CD8-positive, alpha-beta memory T cell (primary cell): ENCODE measurements around the gene RPL29. TPM values are rescaled to one million over a fixed set of nuclear protein-coding genes. Genes with fewer than 3 reads are reported as not detected.

Experiments used
- CTCF ChIA-PET: fragments of 350-600 bp; sonication (Branson Sonifier 250); formaldehyde crosslinking; loops from one replicate; lab custom pipeline; 2021; ENCODE audit warnings: antibody characterized with exemption; lab: Charles Lee
- POLR2A ChIA-PET: fragments of 350-600 bp; sonication (Branson Sonifier 250); formaldehyde crosslinking; loops from one replicate; lab custom pipeline; 2021; ENCODE audit warnings: antibody characterized with exemption; lab: Charles Lee
- DNase-seq, 5 donors: peaks; one replicate each; pipeline versions ENCODE4 v3.0.0 to v3.0.0-alpha.2; 2020 to 2022; ENCODE audit warnings: mixed read lengths in 1 of 5
- H3K27ac ChIP-seq: one replicate; pipeline ENCODE4 v1.7.0; 2013; ENCODE audit warnings: low read depth, mild to moderate bottlenecking, low read length, moderate library complexity
- H3K27me3 ChIP-seq: 2 replicates; pipeline ENCODE4 v1.7.0; 2013; ENCODE audit warnings: low read length, mild to moderate bottlenecking; ENCODE audit not compliant: insufficient read depth, poor library complexity, severe bottlenecking
- H3K36me3 ChIP-seq: 2 replicates; pipeline ENCODE4 v1.7.0; 2013; ENCODE audit warnings: mild to moderate bottlenecking, low read length, moderate library complexity; ENCODE audit not compliant: insufficient read depth
- H3K4me1 ChIP-seq: 2 replicates; pipeline ENCODE4 v1.7.0; 2013; ENCODE audit warnings: mild to moderate bottlenecking, low read length, moderate library complexity; ENCODE audit not compliant: insufficient read depth
- H3K4me3 ChIP-seq: 2 replicates; pipeline ENCODE4 v1.7.0; 2013; ENCODE audit warnings: mild to moderate bottlenecking, low read length
- H3K9me3 ChIP-seq: 2 replicates; pipeline ENCODE4 v1.7.0; 2013; ENCODE audit warnings: mild to moderate bottlenecking, low read length
- H3K27ac Mint-ChIP-seq, 8 donors: one replicate each; pipeline ENCODE4 v1.8.0; 2020 to 2021; ENCODE audit warnings: mixed read lengths in 8 of 8, mild to moderate bottlenecking in 6 of 8, inconsistent platforms in 3 of 8, moderate library complexity in 3 of 8
- H3K27me3 Mint-ChIP-seq, 2 donors: one replicate each; pipeline ENCODE4 v1.8.0; 2020 to 2021; ENCODE audit warnings: mixed read lengths in 2 of 2, mild to moderate bottlenecking in 1 of 2, moderate library complexity in 1 of 2
- H3K36me3 Mint-ChIP-seq, 3 donors: one replicate each; pipeline ENCODE4 v1.8.0; 2020 to 2021; ENCODE audit warnings: mixed read lengths in 3 of 3, inconsistent platforms in 1 of 3, mild to moderate bottlenecking in 1 of 3
- H3K4me1 Mint-ChIP-seq, 3 donors: one replicate each; pipeline ENCODE4 v1.8.0; 2020 to 2021; ENCODE audit warnings: mixed read lengths in 3 of 3, inconsistent platforms in 1 of 3, mild to moderate bottlenecking in 1 of 3
- H3K4me3 Mint-ChIP-seq, 7 donors: one replicate each; pipeline ENCODE4 v1.8.0; 2020 to 2021; ENCODE audit warnings: mixed read lengths in 7 of 7, mild to moderate bottlenecking in 6 of 7, moderate library complexity in 4 of 7, inconsistent platforms in 2 of 7
- H3K9me3 Mint-ChIP-seq, 5 donors: one replicate each; pipeline ENCODE4 v1.8.0; 2020 to 2022; ENCODE audit warnings: mixed read lengths in 5 of 5, mild to moderate bottlenecking in 3 of 5, moderate library complexity in 2 of 5, inconsistent platforms in 1 of 5
- polyA plus RNA-seq: library from polyadenylated mRNA; unstranded; fragments of 300-500 nt; fragmentation: Illumina TruSeq; gene quantifications from one replicate; pipeline ENCODE4 v1.2.3, GENCODE V29; 2021
- total RNA-seq, 2 experiments: library from RNA; stranded (reverse); gene quantifications; one replicate each; pipeline ENCODE4 v1.2.3, GENCODE V29; 2021

RPL29 gene
- total and polyA plus RNA-seq, 3 experiments from 2014 or later: 1,261 to 1,382 (median 1,367) TPM

- H3K9me3 Mint-ChIP-seq: no peaks in the 10 kb centered on the region
- Histone ChIP-seq H3K4me3 (no peak overlapping the region), H3K27me3 (no peaks in the 10 kb centered on the region), H3K9me3 (no peaks in the 10 kb centered on the region), H3K36me3 (no peaks in the 10 kb centered on the region), H3K27ac (no peak overlapping the region), H3K4me1 (no peaks in the 10 kb centered on the region)
- ChIA-PET POLR2A (no interaction called here), CTCF (no interaction called here)
- peak overlapping the region in 1 of 8 donors; percentile 41 for H3K27ac Mint-ChIP-seq
- H3K4me1 Mint-ChIP-seq: no peaks in the 10 kb centered on the region
- H3K36me3 Mint-ChIP-seq: no peaks in the 10 kb centered on the region
- no peak overlapping the region for H3K4me3 Mint-ChIP-seq
- peaks cover 0 to 1% of the 10 kb centered on the region in 2 donors for H3K27me3 Mint-ChIP-seq
- DNase-seq: no peak
Measured at GRCh38 chr3:52018319-52019000, 22.8 kb upstream of the RPL29 start.

GRCh38 chr3:52017586-52017985 is 21.9 kb upstream of the RPL29 start:
- Mint-ChIP-seq H3K27me3 (no peaks in the 10 kb centered on the region), H3K4me3 (no peak overlapping the region), H3K9me3 (no peaks in the 10 kb centered on the region), H3K4me1 (no peaks in the 10 kb centered on the region), H3K36me3 (no peaks in the 10 kb centered on the region), H3K27ac (peak overlapping the region in 1 of 8 donors; percentile 55)
- no peaks in the 10 kb centered on the region for H3K9me3 ChIP-seq
- no peak overlapping the region for H3K4me3 ChIP-seq
- DNase-seq: no peak
- H3K27me3 ChIP-seq: no peaks in the 10 kb centered on the region
- CTCF ChIA-PET: no interaction called here
- H3K27ac ChIP-seq: no peak overlapping the region
- POLR2A ChIA-PET: no interaction called here
- H3K4me1 ChIP-seq: no peaks in the 10 kb centered on the region
- H3K36me3 ChIP-seq: no peaks in the 10 kb centered on the region

- CTCF ChIA-PET: interaction anchor here (1.2 to 1.7 kb wide), 3 partner anchors 14 to 107 kb away, joined by 3 to 6 read pairs (median 3); no protein-coding TSS in a partner anchor
- Mint-ChIP-seq H3K4me3 (no peak overlapping the region), H3K9me3 (no peaks in the 10 kb centered on the region), H3K27me3 (no peaks in the 10 kb centered on the region), H3K4me1 (no peaks in the 10 kb centered on the region), H3K27ac (peak overlapping the region in 1 of 8 donors; percentile 54), H3K36me3 (no peaks in the 10 kb centered on the region)
- H3K27me3 ChIP-seq: no peaks in the 10 kb centered on the region
- no peaks in the 10 kb centered on the region for H3K4me1 ChIP-seq
- no peaks in the 10 kb centered on the region for H3K9me3 ChIP-seq
- no peaks in the 10 kb centered on the region for H3K36me3 ChIP-seq
- H3K4me3 ChIP-seq: no peak overlapping the region
- POLR2A ChIA-PET: no interaction called here
- DNase-seq: no peak
- no peak overlapping the region for H3K27ac ChIP-seq
Measured at GRCh38 chr3:52015438-52016228, 19.9 kb upstream of the RPL29 start.

GRCh38 chr3:52014613-52015012 is 18.9 kb upstream of the RPL29 start:
- H3K4me1 ChIP-seq: no peaks in the 10 kb centered on the region
- H3K4me3 ChIP-seq: no peak overlapping the region
- H3K9me3 ChIP-seq: no peaks in the 10 kb centered on the region
- H3K36me3 Mint-ChIP-seq: no peaks in the 10 kb centered on the region
- ChIA-PET POLR2A (no interaction called here), CTCF (interaction anchor here (1.2 to 1.7 kb wide), 2 partner anchors 22 to 108 kb away, joined by 3 to 6 read pairs; no protein-coding TSS in a partner anchor)
- peak overlapping the region in 1 of 8 donors; percentile 50 for H3K27ac Mint-ChIP-seq
- H3K27ac ChIP-seq: no peak overlapping the region
- no peak overlapping the region for H3K4me3 Mint-ChIP-seq
- no peaks in the 10 kb centered on the region for H3K27me3 ChIP-seq
- no peaks in the 10 kb centered on the region for H3K9me3 Mint-ChIP-seq
- H3K36me3 ChIP-seq: no peaks in the 10 kb centered on the region
- H3K27me3 Mint-ChIP-seq: no peaks in the 10 kb centered on the region
- DNase-seq: no peak
- no peaks in the 10 kb centered on the region for H3K4me1 Mint-ChIP-seq

DNA sequence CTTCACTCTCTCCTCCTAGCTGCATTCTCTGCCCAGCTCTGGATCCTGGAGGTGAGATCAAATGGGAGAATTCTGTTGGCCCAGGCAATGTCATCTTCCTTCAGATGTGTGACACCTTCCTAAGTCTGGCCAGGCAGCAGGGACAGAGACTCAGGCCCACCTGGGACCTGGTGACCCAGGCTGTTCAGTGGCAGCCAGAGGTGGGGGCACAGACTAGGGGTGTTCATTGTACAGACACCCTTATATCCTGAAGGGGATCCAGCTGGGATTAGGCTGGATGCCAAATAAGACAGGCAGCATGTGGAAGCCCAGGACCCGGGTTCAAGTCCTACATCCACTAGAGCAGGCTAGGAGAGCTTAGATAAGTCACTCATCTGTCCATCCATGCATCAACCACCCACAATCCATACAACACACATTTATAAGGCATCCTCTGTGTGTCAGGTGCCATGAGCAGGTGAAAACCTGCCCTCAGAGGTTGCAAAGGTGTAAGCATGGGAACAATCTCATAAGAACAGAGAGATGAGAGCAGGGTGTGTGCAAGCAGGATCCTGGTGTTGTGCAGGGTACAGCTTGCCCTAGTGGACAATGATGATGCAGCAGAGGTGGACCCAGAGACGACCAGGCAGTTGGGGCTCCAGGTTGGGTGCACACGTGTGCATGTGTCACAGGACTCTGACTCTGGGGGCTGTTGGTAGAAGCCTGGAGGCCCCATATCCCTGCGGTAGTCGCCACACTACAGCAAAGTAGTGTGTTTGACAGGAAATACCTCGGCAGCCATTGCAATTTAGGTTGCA is 18.3 kb upstream of the RPL29 start:
- H3K9me3 Mint-ChIP-seq: no peaks in the 10 kb centered on the region
- DNase-seq: no peak
- Histone ChIP-seq H3K27me3 (no peaks in the 10 kb centered on the region), H3K9me3 (no peaks in the 10 kb centered on the region), H3K4me3 (no peak overlapping the region), H3K36me3 (no peaks in the 10 kb centered on the region), H3K4me1 (no peaks in the 10 kb centered on the region), H3K27ac (no peak overlapping the region)
- no peak overlapping the region for H3K27ac Mint-ChIP-seq
- H3K4me1 Mint-ChIP-seq: no peaks in the 10 kb centered on the region
- ChIA-PET POLR2A (no interaction called here), CTCF (interaction anchor here (1.0 kb wide), 2 partner anchors 106 to 132 kb away, joined by 3 read pairs; no protein-coding TSS in a partner anchor)
- no peaks in the 10 kb centered on the region for H3K27me3 Mint-ChIP-seq
- H3K36me3 Mint-ChIP-seq: no peaks in the 10 kb centered on the region
- H3K4me3 Mint-ChIP-seq: no peak overlapping the region

- Mint-ChIP-seq H3K27me3 (no peaks in the 10 kb centered on the region), H3K4me3 (no peak overlapping the region), H3K9me3 (no peaks in the 10 kb centered on the region), H3K27ac (peak overlapping the region in 2 of 8 donors; percentile 26 to 50), H3K4me1 (no peaks in the 10 kb centered on the region), H3K36me3 (no peaks in the 10 kb centered on the region)
- H3K36me3 ChIP-seq: no peaks in the 10 kb centered on the region
- no peaks in the 10 kb centered on the region for H3K27me3 ChIP-seq
- H3K4me1 ChIP-seq: no peaks in the 10 kb centered on the region
- no peak overlapping the region for H3K4me3 ChIP-seq
- ChIA-PET CTCF (no interaction called here), POLR2A (no interaction called here)
- H3K27ac ChIP-seq: no peak overlapping the region
- no peaks in the 10 kb centered on the region for H3K9me3 ChIP-seq
- DNase-seq: no peak
Measured at GRCh38 chr3:52012699-52013098, 17.0 kb upstream of the RPL29 start.

DNA sequence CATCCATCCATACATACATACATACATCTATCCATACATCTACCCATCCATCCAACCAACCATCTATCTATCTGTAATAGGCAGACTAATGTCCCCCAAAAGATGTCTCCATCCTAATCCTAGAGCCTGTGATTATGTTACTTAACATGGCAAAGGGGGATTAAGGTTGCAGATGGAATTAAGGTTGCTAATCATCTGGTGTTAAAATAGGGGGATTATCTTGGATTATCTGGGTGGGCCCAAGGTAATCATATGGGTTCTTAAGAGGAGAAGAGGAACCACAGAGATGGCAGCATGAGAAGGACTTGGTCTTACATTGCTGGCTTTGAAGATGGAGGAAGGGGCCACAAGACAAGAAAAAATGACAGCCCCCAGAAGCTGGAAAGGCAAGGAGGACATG is 14.7 kb upstream of the RPL29 start:
- H3K4me1 Mint-ChIP-seq: peaks cover 0 to 4% (median 0%) of the 10 kb centered on the region in 3 donors
- Histone ChIP-seq H3K27me3 (no peaks in the 10 kb centered on the region), H3K9me3 (no peaks in the 10 kb centered on the region), H3K4me1 (peaks cover 10% of the 10 kb centered on the region), H3K4me3 (no peak overlapping the region), H3K27ac (no peak overlapping the region), H3K36me3 (no peaks in the 10 kb centered on the region)
- H3K4me3 Mint-ChIP-seq: no peak overlapping the region
- DNase-seq: no peak
- ChIA-PET CTCF (no interaction called here), POLR2A (no interaction called here)
- H3K27me3 Mint-ChIP-seq: peaks cover 0 to 3% of the 10 kb centered on the region in 2 donors
- H3K9me3 Mint-ChIP-seq: no peaks in the 10 kb centered on the region
- H3K36me3 Mint-ChIP-seq: no peaks in the 10 kb centered on the region
- H3K27ac Mint-ChIP-seq: no peak overlapping the region
